COLO668 (cell line): ENCODE results near the gene RNF135.
"Not testable (repeated sequence)": the region's sequence is repeated elsewhere in the genome, so short reads cannot be mapped to it uniquely, and the experiment has no call there.

Experiments used
- DNase-seq: peaks from one replicate; lab custom pipeline; 2025; ENCODE audit not compliant: unreplicated experiment; lab: John Stamatoyannopoulos, UW

RNF135 gene, protein sequence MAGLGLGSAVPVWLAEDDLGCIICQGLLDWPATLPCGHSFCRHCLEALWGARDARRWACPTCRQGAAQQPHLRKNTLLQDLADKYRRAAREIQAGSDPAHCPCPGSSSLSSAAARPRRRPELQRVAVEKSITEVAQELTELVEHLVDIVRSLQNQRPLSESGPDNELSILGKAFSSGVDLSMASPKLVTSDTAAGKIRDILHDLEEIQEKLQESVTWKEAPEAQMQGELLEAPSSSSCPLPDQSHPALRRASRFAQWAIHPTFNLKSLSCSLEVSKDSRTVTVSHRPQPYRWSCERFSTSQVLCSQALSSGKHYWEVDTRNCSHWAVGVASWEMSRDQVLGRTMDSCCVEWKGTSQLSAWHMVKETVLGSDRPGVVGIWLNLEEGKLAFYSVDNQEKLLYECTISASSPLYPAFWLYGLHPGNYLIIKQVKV

DNA sequence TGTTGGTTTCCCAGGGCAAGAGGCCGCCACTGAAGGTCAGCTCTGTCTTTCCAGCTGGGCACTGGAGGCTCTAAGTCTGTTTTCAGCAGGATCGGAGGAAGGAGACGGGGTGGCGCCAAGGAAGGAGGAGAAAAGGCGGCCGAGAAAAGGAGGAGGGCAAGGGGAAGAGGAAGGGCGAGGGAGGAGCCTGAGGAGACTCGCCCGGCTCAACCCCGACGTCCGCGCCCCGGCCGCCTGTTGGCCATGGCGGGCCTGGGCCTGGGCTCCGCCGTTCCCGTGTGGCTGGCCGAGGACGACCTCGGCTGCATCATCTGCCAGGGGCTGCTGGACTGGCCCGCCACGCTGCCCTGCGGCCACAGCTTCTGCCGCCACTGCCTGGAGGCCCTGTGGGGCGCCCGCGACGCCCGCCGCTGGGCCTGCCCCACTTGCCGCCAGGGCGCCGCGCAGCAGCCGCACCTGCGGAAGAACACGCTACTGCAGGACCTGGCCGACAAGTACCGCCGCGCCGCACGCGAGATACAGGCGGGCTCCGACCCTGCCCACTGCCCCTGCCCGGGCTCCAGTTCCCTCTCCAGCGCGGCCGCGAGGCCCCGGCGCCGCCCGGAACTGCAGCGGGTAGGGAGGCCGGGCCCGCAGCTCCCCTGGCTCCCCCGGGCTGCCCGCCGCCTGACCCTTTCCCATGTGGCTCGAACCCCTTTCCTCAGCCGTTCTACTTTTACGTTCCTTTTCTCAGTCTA, at the start of gene RNF135:
TSS of gene RNF135 (plus strand) at position 209 of the 737 bp plus-strand sequence. CDS start at position 244, 35 bp downstream.
- DNase-seq, result peak; percentile 75

DNA sequence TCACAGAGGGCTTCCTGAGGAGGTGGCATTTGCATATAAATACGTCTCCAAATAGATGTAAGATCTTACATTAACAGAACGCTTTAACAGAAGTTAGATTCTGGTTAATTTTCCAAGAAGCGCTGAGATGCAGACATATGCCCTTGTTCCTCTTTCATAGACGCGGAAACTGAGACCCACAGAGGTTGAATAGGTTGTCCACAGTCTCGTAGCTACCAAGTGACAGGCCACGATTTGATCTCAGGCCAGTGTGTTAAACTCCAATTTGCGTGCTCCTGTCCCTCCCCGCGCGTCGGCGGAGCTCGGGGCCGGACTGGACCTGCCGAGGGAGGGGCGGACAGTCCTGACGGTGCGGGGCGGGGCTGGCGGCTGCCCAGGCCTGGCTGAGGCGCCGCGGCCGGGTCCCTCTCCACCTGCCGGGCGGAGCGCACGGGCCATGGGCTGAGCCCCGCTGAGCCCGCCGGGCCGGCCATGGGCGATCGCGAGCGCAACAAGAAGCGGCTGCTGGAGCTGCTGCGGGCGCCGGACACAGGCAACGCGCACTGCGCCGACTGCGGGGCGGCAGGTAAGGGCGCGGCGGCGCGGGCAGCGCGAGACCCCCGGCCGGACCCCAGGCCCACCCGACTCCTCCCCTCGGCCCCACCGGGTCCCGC, 49.2 kb upstream of the RNF135 start, which contains the start of gene ADAP2:
TSS of gene ADAP2 (plus strand) at position 402 of the 653 bp plus-strand sequence. CDS start at position 472, 70 bp downstream.
- peak; percentile 24 for DNase-seq

DNA sequence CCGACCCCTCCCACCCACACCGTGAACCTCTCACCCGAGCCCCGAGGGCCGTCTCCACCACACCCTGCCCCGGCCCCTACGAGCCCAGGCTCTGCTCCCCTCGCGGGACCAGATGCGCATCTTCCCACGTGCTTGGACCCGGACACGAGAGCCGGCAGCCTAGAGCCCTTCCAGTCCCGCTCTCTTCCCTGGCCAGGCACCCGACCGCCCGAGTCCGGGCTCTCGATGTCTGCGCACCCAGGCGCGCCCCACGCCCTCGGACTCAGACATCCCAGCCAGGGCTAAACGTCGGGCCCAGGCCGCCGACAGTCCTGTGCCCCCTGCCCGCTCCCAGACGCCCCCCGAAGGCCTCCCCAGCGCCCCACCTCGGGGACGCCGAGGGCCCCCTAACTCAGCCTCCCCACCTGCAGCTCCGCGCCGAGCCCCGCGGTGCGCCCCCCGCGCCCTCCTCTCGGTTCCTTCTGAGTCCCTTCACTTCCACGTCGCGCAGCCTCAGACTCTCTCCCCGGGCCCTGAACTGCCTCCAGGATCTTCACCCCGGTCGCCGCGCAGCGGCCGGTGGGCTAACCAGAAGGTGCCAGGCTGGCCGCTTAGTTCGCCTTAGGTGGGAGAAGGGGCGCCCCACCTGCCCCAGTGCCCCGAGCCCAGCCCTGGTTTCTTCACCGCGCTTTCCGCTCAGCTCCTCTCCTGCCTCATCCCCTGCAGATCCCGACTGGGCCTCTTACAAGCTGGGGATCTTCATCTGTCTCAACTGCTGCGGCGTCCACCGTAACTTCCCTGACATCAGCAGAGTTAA, 48.4 kb upstream of the RNF135 start:
- no peak for DNase-seq

DNA sequence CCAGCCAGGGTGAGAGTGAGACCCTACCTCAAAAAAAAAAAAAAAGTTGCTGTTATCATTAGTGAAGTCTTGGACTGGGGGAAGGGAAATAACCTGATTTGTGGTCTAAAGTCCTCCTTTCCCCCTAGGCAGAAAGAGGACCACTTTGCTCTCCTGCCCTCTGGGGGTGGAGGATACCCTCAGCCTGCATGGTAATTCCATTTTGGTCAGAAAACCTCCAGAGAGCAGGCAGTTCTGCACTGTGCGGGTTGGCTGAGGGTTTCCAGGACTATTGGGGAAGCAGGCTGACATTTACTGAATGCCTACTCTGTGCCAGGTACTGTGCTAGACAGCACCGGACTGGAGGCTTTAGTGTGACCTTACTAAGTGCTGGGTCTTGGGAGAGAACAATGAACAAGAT, 46.5 kb upstream of the RNF135 start:
- DNase-seq, result no peak

DNA sequence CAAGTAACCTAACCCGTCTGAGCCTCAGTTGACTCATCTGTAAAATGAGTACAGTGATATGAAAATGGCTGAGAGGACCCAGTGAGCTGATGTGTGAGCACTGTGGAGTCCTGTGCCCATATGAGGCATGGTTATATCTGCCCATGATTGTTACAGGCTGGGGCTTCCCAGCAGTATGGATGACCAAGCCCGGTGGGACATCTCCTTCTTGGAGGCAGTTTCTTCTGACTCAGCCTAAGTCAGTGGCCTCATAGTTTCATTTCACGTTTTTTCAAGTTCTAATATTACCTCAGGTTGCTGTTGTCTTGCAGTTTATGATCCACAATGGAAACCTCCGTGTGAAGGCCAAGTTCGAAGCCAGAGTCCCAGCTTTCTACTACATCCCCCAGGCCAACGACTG, 44.3 kb upstream of the RNF135 start:
- DNase-seq, result no peak

DNA sequence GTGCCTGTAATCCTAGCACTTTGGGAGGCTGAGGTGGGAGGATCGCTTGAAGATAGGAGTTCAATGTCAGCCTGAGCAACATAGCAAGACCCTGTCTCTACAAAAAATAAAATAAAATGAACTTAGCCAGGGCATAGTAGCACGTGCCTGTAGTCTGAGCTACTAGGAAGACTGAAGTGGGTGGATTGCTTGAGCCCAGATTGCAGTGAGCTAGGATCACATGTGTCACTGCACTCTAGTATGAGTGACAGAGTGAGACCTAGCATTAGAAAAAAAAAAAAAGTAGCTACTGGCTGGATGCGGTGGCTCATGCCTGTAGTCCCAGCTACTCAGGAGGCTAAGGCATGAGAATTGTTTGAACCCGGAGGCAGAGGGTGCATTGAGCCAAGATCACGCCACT, 43.1 kb upstream of the RNF135 start:
- no peak for DNase-seq

- DNase-seq, result no peak
Observed at GRCh38 chr17:30928584-30928983, 42.3 kb upstream of the RNF135 start.

GRCh38 chr17:30929081-30929633, 41.7 kb upstream of the RNF135 start:
- DNase-seq, result no peak

DNA sequence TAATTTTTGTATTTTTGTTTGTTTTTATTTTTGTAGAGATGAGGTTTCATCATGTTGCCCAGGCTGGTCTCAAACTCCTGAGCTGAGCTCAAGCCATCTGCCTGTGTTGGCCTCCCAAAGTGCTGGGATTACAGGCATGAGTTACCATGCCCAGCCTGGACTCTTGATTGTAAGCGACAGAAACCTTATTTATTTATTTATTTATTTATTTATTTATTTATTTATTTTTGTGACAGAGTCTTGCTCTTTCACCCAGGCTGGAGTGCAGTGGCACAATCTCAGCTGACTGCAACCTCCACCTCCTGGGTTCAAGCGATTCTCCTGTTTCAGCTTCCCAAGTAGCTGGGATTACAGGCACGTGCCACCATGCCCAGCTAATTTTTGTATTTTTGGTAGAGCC, 41.0 kb upstream of the RNF135 start:
- DNase-seq, result not testable (repeated sequence)

DNA sequence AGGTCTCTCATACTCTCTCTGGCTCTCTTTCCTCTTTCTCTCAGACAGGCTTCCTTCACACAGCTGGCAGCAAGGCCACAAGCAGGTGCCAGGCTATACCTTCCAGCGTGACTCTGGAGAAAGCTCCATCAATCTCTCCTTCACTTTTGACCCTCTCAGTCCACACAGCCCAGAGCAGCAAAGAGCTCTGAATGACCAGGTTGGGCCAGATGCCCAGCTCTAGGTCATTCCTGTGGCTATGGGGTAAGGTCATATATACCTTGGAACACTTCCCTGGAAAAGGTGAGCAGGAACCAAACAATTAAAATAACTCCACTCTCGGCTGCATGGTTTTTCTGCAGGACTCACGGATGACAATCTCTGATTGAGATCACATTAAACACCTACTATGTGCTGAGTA, 40.3 kb upstream of the RNF135 start:
- no peak for DNase-seq

- not testable (repeated sequence) for DNase-seq
Observed at GRCh38 chr17:30931582-30931981, 39.3 kb upstream of the RNF135 start.

GRCh38 chr17:30933966-30934365, 36.9 kb upstream of the RNF135 start:
- DNase-seq, result no peak

GRCh38 chr17:30939051-30939689, 31.7 kb upstream of the RNF135 start:
- no peak for DNase-seq

DNA sequence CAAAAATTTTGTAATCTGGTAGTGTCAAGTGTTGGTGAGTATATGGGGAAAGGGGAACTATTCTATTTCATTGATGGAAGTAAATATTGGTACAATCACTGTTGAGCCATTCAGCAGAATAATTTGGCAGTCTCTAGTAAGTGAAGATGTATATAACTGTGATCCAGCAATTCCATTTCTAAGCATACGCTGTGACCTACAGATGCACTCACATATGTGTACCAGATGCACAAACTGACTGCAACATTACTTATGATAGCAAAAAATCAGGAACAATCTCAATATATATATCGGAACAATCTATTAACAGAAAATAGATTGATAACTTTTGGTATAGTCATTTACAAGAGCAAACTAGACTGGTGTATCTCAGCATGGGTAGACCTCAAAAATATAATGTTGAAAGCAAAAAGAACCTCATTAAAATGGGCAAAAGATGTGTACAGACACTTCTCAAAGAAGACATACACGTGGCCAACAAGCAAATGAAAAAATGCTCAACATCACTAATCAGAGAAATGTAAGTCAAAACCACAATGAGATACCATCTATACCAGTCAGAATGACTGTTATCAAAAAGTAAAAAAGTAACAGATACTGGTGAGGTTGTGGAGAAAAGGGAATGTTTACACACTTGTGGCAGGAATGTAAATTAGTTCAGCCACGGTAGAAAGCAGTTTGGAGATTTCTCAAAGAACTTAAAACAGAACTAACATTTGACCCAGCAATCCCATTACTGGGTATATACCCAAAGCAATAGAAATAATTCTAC, 28.3 kb upstream of the RNF135 start:
- no peak for DNase-seq

- DNase-seq, result no peak
Observed at GRCh38 chr17:30947796-30948195, 23.0 kb upstream of the RNF135 start.

- DNase-seq, result no peak
Observed at GRCh38 chr17:30950189-30950588, 20.6 kb upstream of the RNF135 start.

GRCh38 chr17:30950669-30951399, 20.0 kb upstream of the RNF135 start:
- DNase-seq, result peak; percentile 67

GRCh38 chr17:30952638-30953393, 18.0 kb upstream of the RNF135 start:
- DNase-seq, result no peak
